Stimulated activated CD4-positive, alpha-beta T cell treated with anti-CD3 and anti-CD28 coated beads, Interleukin-12 subunit alpha, Interleukin-12 subunit beta, amount 100 ng/mL, for 24 hours (primary cell): ENCODE data around the gene WFIKKN2.
A peak's percentile ranks its signal among the peaks of the same experiment; 100 is the strongest.

Experiments
- DNase-seq, 2 experiments: peaks; one replicate each; pipeline ENCODE4 v3.0.0-alpha.2; 2020; ENCODE audit warnings: low read depth in 2 of 2

WFIKKN2 gene

DNA sequence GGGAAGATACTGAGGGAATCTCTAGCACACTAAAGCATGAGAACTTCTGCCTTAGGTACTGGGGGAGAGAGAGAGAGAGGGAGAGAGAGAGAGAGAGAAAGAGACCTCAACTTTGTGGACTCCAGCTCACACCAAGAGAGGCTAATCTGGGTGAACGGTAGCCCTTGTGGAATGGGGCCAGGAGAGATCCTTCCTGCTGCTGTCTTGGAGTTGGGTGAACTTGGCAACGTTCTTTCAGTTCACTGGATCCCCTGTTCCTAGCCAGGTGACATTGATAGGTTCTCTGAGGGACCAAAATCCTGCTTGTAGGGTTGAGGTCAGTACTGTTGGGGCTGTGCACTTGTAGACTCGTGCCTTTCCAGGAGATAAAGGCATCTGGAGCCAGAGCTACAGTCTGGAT is 26.5 kb upstream of the WFIKKN2 start:
- no peak for DNase-seq

DNA sequence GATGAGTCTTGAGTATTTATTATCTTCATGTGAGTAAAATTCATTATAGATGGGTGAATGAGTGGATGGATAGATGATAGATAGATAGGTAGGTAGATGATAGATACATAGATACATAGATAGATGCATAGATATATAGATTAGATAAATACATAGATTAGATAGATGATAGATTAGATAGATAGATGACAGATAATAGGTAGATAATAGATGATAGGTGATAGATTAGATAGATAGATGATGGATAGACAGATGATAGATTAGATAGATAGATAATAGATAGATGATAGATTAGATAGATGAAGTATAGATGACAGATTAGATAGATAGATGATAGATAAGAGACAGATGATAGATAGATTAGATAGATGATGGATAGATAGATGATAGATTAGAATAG is 21.8 kb upstream of the WFIKKN2 start:
- no peak for DNase-seq

DNA sequence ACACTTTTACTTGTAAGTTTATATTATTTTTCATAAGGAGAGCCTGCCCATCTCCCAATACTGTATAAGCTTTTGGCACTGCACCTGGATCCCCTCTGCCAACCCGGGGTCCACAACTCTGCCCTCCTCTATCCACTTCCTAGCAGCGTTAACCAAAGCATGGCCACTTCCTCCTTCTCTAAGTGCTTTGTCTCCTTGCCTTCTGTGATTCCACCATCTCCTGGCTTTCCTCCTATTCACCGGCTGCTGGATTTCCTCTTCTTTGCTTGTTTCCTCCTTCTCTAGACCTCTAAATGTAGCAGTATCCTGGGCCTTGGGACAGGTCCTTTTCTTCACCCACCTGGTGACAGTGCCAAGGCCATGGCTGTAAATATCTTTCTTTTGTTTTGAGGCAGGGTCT is 20.0 kb upstream of the WFIKKN2 start:
- DNase-seq, result no peak

DNA sequence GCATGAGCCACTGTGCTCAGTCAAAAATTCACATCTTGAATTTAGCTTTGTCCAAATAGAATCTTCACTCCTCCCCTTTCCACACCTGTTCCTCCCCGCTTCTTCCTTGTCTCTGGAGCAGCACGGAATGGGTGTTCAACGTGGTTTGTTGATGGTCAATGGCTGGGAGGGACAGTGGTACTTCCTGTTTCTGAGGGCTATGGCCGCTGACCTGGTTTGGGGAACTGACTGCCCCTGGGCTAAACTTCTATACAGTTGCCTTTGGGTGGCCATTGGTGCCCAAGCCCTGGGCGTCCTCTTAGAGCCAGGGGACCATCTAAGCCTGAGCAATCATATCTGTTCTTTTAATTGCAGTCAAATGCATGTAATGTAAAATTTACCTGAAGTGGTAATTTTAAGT is 19.1 kb upstream of the WFIKKN2 start:
- DNase-seq, result no peak

DNA sequence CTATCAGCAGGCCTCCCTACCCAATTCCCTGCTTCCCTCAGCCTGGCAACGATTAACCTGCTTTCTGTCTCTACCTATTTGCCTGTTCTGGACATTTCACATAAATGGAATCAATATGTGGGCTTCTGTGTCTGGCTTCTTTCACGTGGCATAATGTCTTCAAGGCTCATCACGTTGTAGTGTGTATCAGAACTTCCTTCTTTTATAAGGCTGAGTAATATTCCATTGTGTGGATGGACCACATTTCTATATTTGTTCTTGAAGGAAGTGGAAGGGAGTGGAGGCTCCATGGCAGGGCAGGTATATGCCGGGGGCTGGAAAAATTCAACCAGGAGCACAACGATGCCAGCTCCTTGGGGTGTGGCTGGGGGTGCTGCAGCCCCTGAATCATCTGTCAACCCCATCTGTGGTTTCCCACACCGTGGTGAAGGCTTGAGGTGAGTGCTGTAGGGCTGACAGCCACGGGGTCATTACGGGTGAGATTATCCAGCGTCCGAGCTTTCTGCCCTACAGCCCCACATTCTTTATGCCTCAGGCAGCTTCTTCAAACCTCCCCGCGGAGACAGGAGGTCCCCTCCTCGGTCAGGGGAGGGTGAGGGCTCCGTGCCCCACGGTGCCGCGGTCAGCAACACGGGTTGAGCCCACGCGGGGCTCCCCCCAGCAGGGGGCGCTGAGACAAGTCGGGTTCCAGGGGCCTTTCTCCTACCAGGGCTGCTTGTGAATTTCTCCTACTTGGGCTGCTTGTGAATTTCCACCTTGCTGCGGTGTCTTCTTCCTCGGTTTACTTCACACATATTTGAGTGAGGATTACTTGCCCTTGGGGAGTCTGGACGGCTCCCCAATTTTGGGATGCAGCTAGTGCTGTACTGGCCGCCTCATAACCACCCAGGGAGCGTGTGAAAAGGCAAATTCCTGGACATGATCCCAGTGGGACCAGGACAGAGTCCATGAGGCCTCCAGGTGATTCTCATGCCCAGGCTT is 18.3 kb upstream of the WFIKKN2 start:
- DNase-seq, result peak; percentile 17 to 35

DNA sequence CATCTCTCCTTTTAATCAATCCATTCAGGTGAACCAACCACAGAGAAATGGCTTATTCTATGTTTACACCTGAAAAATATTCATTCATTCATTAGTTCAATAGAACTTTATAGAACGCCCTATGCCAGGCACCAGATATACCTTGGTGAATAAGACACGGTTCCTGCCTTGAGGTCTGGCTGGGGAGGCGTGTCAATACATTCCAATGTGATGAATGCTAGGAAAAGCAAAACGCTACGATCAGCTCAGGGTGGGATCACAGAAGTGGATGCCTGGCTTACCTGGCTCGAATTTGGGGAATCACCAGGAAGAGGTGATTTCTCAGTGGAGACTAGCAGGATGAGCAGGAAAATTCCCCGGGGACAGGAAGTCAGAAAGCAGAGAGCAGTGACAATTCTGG is 17.5 kb upstream of the WFIKKN2 start:
- DNase-seq, result no peak

DNA sequence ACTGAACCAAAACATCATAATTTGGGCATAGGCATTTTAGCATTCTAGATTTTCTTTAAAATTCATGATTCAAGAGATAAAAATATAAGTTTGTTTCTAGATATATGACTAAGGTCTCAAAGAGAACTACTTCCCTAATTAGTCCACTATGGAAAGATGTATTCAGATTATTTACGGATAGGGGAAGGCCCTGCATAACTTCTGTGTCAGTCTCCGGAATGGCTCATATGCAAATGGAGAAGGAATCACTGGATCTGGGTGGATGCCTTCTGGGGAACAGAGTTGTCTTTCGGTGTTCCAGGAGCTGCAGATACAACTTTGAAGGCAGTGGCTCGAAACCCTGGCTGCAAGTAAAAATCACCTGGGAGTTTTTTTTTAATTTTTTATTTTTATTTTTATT is 17.1 kb upstream of the WFIKKN2 start:
- no peak for DNase-seq

DNA sequence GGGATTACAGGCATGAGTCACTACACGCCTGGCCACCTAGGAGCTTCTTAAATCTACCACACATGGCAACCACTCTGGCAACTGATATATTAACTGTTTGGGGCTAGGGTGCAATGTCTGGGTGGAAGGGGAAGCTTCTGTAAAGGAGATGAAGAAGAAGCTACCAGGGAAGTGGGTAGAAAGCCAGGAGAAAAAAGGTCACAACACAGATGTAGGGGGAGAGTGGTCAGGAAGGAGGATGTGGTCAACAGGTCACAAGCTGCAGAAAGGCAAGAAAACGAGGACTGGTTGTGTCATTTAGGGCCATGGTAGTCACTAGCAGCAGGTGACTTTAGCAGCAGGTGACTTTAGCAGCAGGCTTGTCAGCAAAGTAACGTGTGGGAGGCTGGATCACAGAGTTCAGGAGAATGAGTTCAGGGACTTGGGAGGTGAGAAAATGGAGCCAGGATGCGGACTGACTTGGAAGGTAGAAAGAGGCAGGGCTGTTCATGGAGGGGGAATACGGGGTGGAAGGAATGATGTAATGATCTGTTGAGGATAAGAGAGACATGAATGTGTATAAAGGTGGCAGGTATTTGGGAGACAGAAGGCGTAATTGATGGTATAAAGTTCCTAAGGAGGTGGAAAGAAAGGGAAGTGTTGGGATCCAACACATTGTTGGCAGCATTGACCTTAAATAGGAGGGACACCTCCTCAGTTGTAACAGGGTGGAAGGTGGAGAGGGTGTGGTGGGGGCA is 16.3 kb upstream of the WFIKKN2 start:
- DNase-seq, result no peak

DNA sequence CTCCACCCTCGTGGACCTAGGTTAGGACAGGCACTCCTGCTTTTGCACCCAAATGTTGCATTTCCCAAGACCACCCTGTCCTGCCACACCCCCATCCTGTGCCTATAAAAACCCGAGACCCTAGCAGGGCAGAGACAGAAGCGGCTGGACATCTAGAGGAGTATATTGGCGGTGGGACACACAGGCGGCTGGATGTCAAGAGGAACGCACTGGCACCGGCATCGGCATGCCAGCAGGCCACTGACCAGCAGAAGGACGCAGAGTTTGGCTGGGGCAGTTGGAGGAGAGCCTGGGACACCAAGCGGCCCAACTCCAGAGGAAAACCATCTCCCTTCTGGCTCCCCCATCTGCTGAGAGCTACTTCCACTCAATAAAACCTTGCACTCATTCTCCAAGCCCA is 14.7 kb upstream of the WFIKKN2 start:
- DNase-seq, result no peak

DNA sequence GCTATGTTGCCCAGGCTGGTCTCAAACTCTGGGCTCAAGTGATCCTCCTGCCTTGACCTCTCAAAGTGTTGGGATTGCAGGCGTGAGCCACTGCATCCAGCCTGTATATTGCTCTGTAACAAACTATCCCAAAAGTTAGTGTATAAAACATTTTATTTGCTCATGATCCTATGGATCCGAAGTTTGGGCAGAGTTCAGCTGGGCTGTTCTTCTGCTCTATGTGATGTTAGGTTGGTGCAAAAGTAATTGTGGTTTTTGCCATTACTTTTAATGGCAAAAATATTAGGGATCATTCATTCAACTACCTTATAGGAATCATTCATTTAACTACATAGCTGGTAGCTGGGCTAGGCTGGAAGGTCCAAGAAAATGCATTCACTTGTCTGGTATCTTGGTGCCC is 12.8 kb upstream of the WFIKKN2 start:
- no peak for DNase-seq

DNA sequence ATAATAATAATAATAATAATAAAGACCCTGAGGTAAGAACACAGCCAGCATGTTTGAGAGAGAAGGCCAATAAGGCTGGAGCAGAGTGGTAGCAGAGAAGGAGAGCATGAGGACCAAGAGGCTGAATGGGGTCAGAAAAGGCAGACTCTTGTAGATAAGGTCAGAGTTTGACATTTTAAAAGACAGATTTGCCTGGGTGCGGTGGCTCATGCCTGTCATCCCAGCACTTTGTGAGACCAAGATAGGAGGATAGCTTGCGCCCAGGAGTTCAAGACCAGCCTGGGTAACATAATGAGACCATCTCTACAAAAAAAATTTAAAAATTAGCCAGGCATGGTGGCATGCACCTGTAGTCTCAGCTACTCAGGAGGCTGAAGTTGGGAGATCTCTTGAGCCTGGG is 11.0 kb upstream of the WFIKKN2 start:
- DNase-seq, result no peak

DNA sequence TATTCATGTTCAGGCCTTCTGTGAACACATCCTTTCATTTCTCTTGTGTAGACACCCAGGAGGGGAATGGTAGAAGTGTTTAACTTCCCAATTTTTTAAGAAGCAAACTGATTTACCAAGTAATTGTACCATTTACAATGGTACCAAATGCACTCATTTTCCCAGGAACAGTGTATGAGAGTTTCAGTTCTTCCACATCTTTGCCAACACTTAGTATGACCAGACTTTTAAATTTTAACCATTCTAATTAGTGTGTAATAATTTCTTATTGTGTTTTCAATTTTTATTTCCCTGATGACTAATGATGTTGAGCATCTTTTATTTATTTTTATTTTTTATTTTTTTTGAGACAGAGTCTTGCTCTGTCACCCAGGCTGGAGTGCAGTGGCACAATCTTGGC is 10.2 kb upstream of the WFIKKN2 start:
- DNase-seq, result no peak

DNA sequence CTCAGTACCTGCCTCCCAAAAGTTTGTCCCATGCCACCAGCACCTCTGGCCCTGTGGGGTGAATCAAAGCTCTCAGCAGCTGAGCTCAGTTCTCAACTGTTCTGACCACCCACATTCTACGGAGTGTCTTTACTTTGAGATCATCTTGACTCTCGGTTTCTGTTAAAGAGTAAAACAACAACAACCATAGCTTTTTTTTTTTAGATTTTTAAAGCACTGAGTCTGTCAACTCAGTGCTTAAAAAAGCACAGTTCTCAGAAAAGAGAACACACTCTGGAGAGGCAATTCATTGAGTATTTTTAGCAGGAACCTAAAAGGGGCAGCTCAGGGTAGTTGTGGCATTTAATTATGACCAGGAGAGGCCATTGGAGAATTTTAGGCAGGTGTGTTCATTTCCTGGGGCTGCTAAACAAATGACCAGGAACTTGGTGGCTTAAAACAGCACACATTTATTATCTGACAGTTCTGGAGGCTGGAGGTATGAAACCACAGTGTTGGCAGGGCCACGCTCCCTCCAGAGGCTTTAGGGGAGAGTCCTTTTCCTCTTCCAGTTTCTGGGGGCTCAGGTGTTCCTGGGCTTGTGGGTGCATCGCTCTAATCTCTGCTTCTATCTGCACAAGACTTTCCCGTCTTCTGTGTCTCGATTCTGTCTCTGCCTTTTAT is 6.7 kb upstream of the WFIKKN2 start:
- DNase-seq, result no peak

DNA sequence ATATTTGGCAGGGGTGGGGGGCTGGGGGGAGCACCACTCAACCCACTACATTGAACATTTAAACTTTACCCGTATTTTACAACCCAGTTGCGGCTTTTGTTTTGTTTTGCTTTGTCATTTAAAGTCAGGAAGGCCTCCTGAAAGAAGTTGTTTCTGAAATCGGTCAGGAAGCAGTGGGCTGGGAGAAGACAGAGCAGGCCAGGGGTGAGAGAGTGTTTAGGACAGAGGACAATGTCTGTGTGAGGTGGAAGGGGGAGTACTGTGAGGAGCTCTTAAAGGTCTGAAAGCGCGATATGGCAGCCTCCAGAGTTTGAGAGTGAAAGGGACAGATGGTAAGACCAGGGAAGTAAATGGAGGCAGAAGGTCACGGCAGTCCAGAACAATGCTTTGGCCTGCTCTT is 6.1 kb upstream of the WFIKKN2 start:
- DNase-seq, result no peak

DNA sequence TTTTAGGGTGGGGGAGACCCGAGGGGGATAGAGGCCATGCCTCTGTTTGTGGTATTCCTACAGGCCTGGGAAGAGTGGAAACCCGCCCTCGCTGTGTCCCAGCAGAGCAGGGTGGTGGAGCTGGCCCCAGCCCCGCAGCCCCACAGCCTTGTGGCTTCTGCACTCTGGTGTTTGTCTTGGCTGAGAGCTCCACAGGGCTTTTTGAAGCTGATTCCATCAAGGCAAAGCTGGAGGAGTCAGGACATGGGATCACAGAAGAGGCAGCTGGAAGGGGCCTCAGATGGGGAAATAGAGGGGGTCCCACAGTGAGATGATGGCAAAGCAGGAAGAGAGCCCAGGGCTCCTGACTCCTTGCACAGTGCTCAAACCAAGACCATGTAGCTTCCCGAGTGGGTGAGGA is 5.0 kb upstream of the WFIKKN2 start:
- no peak for DNase-seq

DNA sequence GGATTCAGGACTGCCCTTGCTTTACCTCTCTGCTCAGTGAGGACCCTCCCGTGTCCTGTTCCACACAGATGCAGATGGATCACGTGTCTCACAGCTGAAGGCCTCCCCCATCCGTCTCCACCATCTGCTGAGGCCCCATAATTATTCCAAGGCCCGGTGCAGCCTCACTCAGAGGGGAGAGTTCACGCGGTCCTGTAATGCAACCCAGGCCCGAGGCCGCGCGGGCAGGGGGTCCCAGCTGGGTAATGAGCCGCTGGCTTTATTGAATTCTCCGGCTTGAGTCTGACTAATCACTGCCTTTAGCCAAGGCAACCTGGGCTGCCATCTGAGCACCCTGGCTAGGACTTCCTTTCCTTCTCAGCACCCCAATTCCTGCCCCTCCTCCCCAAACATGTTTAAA is 4.4 kb upstream of the WFIKKN2 start:
- DNase-seq, result no peak

DNA sequence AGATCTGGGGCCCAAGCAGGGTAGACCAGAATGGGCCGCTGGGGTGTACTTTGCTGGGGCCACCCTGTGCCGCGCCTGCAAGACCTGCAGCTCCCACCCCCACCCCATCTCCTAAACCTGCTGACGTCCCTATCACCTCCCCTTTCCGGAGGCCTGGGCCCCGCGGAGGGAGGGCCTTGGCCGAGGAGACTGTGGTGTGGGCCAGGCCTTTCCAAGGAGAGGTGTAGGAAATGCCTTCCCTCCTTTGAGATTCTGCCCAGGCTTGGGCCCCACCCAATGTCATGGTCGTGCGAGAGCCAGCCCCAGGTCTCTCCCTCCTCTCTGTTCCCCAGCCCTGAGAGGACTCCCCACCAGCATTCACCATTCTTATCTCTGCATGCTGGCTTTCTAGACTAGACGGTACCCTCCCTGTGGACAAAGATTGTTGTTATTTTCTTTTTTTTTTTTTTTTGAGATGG is 3.9 kb upstream of the WFIKKN2 start:
- DNase-seq, result no peak

DNA sequence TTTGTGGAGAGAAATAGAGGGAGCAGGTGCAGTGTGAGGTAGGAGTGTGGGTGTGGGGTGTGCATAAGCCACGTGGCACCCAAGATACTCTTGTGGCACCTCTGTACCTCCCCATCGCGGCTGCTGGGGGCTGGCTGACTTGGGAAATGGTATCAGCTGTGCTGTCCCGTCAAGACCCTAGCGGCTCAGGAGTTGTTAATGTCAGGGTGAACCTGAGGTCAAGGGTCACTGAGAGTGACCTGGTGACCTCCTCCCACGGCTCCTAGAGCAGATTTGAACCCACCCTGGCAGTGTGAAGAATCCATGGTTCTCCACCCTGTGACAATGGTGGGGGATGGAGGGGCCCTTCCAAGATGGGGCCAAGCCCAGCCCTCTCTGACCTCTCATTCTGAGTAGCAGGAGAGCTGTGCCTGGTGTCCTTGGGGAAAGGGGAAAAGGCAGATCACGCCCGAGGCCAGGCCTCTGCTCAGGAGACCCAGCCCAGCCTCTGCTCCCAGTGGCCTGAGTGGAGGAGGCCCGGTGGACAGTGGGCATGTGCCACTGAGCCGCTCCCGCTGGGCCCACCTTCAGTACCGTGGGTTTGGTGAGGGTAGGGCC is 3.0 kb upstream of the WFIKKN2 start:
- no peak for DNase-seq

DNA sequence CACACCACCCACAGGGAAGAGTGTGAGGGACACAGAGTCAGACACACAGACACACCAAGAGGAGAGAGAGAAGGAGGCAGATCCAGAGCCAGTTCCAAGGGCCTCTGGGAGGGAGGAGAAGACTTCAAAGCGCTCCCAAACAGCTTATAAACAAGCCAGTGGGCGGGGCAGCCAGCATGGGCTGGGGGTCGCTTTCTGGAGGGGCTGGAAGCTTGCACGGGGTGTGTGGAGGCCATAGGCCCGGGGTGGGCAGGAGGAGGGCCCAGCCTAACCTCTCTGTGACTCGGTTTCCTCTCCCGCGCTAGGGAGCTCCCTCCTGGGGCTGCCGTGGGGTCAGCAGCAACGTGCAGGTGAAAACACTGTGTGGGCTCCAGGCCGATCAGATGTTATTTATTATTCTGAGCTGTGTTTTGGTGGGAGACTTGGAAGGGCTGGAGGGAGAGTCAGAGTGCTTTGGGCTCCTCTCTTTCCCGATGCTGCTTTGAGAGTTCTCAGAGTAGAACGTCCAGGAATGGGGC is 2.5 kb upstream of the WFIKKN2 start:
- no peak for DNase-seq

DNA sequence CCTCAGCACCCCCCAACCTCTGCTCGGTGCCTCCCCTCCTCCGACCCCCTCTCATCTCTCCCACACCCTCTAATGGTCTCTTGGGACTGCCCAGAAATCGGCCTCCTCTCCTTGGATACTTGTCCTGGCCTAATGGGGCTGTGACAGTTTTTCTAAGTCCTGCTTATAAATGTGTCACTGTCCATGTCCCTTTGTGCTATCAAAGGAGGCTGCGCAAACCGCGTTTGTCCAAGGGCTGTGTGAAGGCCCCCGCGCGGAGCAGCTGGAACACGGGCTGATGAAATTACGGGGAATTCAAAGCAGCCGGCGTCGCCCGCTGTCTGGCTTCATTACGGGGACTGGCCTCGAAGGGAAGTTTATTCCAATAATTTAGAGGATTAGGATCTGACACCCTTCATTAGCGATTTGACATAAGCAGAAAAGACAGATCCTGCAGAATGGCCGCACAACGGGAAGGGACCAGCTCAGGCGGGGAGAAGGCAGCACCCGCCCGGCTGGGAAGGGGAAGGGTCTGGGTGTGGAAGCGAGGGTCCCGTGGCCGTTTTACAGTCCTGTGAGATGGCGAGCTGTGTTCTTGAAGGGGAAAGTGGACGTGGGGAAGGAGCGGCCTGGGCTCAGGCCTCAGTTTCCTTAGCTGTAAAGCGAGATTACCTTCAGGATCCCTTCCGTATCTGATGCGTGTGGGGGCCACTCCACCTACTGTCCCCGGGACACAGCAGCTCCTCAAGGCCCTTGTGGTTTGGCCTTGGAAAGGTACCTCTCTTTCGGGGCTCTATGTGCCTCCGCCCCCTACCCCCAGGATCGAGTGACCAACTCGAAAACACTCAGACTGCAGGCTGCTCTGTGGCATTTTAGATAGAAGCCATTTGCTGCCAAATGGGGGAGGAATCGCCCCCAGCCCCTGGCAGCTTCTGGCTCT is 1.6 kb upstream of the WFIKKN2 start:
- DNase-seq, result no peak
